ENCODE data around the gene MUC4.

DNA sequence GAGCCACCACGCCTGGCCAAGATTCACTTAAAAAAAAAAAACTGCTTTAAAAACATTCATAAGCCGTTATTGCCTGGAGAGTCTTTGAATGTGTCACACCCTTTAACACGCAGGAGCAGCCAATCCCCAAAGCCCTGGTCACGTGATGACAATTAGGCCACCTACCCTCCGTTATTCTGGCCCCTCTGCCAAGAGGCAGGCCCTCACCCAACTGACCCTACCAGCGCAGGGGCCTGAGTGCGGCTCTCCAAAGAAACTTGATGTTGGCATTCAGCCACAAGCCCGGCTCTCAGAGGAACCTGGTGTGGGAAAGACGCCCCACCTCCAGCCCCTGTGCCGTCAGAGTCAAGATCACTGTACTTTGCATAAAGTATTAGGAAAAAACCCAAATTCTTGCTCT is 11.6 kb upstream of the MUC4 start:
- TF ChIP-seq, protein P1, sequence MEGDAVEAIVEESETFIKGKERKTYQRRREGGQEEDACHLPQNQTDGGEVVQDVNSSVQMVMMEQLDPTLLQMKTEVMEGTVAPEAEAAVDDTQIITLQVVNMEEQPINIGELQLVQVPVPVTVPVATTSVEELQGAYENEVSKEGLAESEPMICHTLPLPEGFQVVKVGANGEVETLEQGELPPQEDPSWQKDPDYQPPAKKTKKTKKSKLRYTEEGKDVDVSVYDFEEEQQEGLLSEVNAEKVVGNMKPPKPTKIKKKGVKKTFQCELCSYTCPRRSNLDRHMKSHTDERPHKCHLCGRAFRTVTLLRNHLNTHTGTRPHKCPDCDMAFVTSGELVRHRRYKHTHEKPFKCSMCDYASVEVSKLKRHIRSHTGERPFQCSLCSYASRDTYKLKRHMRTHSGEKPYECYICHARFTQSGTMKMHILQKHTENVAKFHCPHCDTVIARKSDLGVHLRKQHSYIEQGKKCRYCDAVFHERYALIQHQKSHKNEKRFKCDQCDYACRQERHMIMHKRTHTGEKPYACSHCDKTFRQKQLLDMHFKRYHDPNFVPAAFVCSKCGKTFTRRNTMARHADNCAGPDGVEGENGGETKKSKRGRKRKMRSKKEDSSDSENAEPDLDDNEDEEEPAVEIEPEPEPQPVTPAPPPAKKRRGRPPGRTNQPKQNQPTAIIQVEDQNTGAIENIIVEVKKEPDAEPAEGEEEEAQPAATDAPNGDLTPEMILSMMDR (IDR thresholded peaks at IDR 0.05): no peak
- TF ChIP-seq EP300 (IDR thresholded peaks at IDR 0.05): no peak
- no peak for TF ChIP-seq POLR2A (IDR thresholded peaks at IDR 0.05)
